ENCODE results near the gene KLF7.

The KLF7 gene

DNA sequence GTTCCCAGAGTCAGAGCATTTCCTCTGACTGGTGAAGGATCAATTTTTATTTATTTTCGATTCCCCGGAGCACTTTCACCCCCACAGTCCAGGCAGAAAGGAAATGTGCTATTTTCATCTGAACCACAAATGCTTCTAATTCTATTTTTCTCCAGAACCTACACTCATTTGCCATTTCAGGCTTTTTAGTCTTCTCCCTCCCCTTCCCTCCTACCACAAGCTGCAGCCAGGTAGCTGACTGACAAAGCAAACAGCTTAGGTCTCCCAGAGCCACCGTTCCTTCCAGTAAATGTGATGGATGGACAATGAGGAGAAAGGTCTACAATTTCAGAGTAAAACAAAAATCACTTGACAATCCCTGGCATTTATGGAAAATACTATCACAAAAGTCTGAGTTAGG, 76.9 kb downstream of the KLF7 start:
- DNase-seq, result peak in 1 of 2 experiments; percentile 43

GRCh38 chr2:207088276-207088675, 77.5 kb downstream of the KLF7 start:
- peak; percentile 32 to 76 for DNase-seq

DNA sequence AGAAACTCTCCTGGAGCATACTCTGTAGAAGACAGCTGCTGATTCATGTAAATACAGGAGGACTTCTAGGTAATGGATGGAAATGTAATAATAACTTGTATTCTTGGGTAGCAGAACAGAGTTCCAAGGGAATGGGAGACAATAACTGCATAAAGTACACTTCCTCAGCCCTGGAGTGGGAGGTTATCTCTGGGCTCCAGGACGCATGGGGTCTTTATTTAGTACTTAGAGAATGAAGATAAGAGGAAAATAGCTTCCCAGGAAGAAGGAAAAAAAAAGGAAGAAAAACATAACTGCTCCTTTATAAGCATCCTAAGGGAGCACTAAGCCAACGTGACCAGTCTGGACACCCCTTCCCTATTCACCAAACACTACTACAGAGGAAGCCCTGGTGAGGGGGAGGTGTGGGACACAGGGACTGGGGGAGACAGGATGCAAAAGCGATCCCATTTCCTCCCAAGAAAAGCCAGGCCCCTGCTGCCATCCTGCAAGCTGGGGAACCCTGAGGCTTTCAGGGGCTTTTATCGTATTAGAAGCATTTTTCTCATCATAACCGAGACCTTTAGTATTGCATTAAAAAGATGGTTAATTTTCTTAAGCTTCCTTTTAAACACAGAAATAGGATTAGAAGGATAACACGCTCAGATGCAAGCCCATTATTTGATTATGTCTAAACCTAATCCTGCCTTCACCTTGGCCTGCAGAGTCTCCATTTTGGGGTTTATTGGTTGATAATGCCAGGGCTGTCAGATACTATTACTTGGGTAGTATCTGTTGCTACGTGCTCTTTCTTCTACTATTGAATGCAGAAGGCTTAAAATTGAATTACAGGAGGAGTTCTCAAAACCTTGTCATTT, 78.5 kb downstream of the KLF7 start:
- DNase-seq, result no peak

GRCh38 chr2:207086136-207086535, 79.6 kb downstream of the KLF7 start:
- DNase-seq, result no peak

DNA sequence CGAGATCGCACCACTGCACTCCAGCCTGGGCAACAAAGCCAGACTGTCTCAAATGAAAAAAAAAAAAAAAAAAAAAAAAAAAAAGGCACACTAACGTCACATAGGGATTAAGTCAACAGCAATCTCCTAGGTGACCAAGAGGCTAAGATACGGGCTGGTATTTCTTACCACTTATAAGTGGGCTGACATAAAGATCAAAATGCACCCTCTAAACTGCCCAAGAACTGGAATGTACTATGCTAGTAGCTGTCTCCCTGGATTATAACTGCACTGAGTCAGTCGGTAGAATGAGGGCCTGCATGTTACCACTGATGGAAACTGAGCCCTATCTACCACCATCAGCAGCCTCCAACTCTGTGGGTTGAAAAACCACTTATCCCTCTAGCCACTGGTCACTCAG, 80.6 kb downstream of the KLF7 start:
- DNase-seq, result no peak

GRCh38 chr2:207083361-207084110, 82.2 kb downstream of the KLF7 start:
- DNase-seq, result no peak

- no peak for DNase-seq
These were observed 83.1 kb downstream of the KLF7 start for GRCh38 chr2:207082619-207083018.

DNA sequence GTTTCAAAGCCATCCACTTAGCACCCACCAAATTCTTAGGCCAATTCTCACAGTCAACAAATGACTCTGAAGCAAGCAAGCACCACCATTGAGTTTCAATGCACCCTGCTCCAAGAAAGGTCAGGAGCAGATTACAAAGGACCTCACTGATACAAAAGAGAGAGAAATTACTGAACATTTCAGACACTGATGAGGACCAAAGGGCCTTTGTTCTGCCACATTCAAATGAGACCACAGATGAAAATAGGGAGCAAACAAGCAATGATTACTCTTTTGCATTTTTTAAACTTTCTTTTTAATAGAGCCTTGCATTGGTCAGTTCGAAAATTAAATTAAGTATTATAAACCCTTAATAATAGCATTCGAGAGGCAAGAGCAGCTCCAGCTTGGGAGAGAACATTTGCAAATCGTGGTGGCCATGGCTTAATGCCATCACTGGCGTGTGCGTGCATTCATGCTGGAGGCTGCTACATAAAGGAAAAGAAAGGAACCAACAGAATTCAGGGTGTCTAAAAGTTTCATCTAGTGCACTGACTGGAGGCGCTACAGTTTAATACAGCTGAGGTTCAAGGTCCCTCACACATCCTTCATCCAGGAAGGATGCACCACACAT, 87.5 kb downstream of the KLF7 start:
- no peak for DNase-seq

- no peak for DNase-seq
These were observed 88.5 kb downstream of the KLF7 start for GRCh38 chr2:207077266-207077665.

- no peak for DNase-seq
These were observed 90.3 kb downstream of the KLF7 start for GRCh38 chr2:207075456-207075855.

GRCh38 chr2:207073801-207074678, 91.7 kb downstream of the KLF7 start:
- no peak for DNase-seq

DNA sequence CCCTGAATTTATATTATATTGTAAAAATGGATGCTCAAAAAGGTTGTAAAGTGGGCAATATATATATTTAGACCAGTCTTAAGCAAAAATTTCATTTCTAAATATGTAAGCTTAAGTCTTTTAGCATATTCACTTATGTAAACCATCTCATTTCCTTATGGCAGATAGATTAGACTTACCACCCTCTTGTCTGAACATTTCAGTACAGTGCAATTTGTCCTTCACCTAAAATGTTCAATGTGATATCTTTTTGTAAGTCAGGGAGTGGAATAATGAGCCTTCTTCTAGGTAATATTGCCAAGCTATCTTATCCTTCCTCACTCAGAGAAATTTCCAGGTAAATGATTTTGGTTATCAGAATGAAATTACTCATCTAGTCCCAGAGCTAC, 92.3 kb downstream of the KLF7 start:
- no peak for DNase-seq

GRCh38 chr2:207072571-207072970, 93.2 kb downstream of the KLF7 start:
- DNase-seq, result no peak

DNA sequence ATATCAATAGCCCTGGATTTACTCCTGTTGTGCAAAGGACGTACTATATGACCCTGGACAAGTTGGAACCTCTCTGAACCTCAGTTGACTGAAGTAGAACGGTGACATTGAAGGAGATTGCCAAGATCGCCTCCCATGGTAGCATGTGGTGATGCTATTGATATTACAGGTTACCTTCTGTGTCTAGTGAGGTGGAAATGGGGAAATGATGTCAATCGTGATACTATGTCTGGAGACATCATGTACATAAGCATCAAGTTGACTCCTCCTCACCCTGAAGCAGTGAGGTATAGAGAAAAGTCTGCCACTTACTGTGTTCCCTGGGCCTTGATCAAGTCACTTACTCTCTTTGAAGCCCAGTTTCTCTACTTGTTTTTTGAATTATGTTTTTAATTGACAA, 93.9 kb downstream of the KLF7 start:
- no peak for DNase-seq

GRCh38 chr2:207067473-207067872, 98.3 kb downstream of the KLF7 start:
- no peak for DNase-seq

GRCh38 chr2:207066791-207067460, 98.8 kb downstream of the KLF7 start:
- no peak for DNase-seq

DNA sequence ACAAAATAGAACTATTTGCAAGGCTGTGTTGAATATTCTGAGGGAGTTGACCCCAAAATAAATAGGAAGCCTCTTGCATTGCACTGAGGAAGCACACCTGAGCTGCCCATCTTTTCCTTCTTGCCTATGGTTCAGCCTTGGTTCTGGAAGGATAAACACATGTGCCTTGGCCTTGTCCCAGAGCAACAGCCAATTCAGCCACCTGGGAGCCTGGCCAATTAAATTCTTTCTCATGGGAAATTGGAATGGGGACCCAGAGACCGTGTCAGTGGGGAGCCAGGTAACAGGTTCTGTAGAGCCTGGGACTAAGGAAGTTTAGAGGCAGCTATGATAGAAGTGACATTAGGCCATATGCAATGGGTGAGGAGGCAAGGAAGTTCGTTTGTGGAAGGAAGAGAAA, 99.6 kb downstream of the KLF7 start:
- DNase-seq, result no peak

DNA sequence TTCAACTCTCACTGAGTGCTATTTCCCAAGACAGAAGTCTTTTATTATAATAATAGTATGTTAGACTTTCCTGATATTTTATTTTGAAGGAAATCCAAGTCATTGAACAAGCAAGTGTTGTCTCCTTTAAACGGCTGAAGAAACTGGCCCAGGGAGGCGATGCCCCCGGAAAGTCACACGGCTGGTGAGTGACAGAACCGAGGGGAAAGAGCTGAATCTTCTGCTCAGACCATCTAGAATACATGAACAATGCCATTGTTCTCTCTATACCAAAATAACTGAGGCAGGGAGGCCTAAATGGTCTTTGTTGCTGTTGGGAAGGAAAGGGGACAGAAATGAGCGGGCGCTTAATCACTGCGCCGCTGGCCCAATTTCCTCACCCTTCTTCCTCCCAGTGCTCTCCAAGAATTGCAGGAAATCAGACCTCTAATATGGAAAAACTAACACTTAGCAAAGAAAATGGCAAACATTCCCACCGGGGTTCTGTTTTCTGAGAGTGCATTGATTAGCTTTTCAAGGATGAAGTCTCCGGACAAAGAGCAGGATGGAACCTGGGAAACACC, 101.5 kb downstream of the KLF7 start:
- DNase-seq, result no peak

DNA sequence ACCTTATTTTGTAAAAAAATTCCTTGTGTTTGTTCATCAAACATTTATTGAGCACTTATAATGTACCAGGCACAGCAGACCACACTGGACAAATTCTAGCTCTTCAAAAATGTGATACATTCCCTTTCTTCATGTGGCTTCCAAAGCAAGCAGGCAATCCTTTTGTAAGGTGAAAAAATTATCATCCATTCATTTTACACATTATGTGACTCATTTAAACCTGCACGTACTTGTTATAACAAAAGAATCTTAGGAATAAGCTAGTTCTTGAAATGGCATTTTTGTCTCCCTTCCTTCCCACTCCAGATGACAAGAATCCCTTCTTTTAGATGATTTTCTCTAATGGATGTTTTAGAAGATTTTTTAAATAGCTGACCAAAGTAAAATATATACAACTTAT, 104.6 kb downstream of the KLF7 start:
- DNase-seq, result no peak

DNA sequence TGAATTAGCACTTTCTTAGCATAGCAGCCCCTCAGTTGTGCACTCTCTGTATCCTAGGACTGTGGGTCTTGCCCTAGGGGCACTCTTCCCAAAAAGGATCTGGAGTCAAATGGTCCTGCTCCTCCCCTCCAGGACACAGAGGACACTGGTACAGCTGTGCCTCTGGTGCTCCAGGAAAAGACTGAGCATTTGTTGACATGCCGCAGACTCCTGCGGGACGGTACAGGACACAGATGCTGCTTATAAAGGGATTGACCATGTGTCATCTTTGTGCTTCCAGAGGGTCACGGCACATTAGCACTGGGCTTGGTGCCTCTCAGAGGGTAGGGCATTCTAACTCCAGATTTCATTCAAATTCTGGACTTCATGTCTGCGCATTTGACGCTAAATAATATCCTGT, 110.5 kb downstream of the KLF7 start:
- DNase-seq, result no peak

DNA sequence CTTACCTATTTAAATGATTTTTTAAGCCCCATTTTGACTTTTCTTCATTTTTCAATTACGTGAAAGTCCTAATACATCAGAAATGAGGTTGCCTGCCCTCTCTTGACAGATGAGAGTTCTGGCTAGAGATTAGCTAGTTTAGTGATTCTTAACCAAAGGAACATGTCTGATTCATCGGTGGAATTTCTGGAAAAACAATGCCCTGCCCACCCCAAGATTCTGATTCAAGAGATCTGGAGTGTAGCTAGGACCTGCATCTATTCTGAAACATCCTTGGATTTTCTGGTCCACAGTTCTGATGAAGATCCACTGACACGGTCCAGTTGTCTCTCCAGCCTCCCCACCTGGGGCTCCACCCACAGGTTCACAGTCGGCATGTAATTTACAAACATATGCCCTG, 111.2 kb downstream of the KLF7 start:
- DNase-seq, result no peak

- DNase-seq, result no peak
These were observed 114.3 kb downstream of the KLF7 start for GRCh38 chr2:207051385-207051965.

Data from NCI-H187 (cell line).